COLO829 (cell line): ENCODE measurements around the gene TNFRSF1B.

Experiments
- DNase-seq: peaks from one replicate; pipeline ENCODE4 v3.0.0; 2012; ENCODE audit warnings: low spot score

TNFRSF1B gene

GRCh38 chr1:12194666-12195216 lies 27.9 kb downstream of the TNFRSF1B start:
- no peak for DNase-seq

GRCh38 chr1:12195416-12195815 lies 28.6 kb downstream of the TNFRSF1B start:
- no peak for DNase-seq

GRCh38 chr1:12196641-12197482 lies 30.1 kb downstream of the TNFRSF1B start:
- no peak for DNase-seq

GRCh38 chr1:12197483-12197880 lies 30.7 kb downstream of the TNFRSF1B start:
- DNase-seq: no peak

GRCh38 chr1:12200208-12200607 lies 33.4 kb downstream of the TNFRSF1B start:
- no peak for DNase-seq

GRCh38 chr1:12201352-12202189 lies 34.8 kb downstream of the TNFRSF1B start:
- DNase-seq: no peak

GRCh38 chr1:12202190-12202497 lies 35.4 kb downstream of the TNFRSF1B start:
- no peak for DNase-seq

- no peak for DNase-seq
Measured at GRCh38 chr1:12202577-12202976, 35.8 kb downstream of the TNFRSF1B start.

GRCh38 chr1:12203216-12204007 lies 36.6 kb downstream of the TNFRSF1B start:
- no peak for DNase-seq

GRCh38 chr1:12204140-12204539 lies 37.3 kb downstream of the TNFRSF1B start:
- no peak for DNase-seq

GRCh38 chr1:12204754-12205658 lies 38.2 kb downstream of the TNFRSF1B start:
- no peak for DNase-seq

- DNase-seq: no peak
Measured at GRCh38 chr1:12206238-12206637, 39.4 kb downstream of the TNFRSF1B start.

- no peak for DNase-seq
Measured at GRCh38 chr1:12206792-12207424, 40.1 kb downstream of the TNFRSF1B start.

- no peak for DNase-seq
Measured at GRCh38 chr1:12208271-12208670, 41.5 kb downstream of the TNFRSF1B start.

- DNase-seq: peak; percentile 78
Measured at GRCh38 chr1:12208764-12209494, 42.1 kb downstream of the TNFRSF1B start.

- DNase-seq: no peak
Measured at GRCh38 chr1:12209495-12209832, 42.7 kb downstream of the TNFRSF1B start.

- DNase-seq: no peak
Measured at GRCh38 chr1:12215118-12215961, 48.5 kb downstream of the TNFRSF1B start.

GRCh38 chr1:12219800-12220199 lies 53.0 kb downstream of the TNFRSF1B start:
- DNase-seq: no peak

- no peak for DNase-seq
Measured at GRCh38 chr1:12220890-12221289, 54.1 kb downstream of the TNFRSF1B start.
